HEK293 (cell line): ENCODE data around the gene LTO1.

ENCODE experiments used
- CTCF ChIA-PET: fragments of 350-600 bp; formaldehyde crosslinking; extraction: SDS; loops from one replicate; lab custom pipeline; 2021; ENCODE audit warnings: antibody characterized with exemption; lab: Yijun Ruan, JAX
- POLR2A ChIA-PET: fragments of 300-600 bp; formaldehyde crosslinking; extraction: SDS; loops from one replicate; lab custom pipeline; 2020; ENCODE audit warnings: antibody characterized with exemption, inconsistent platforms; lab: Yijun Ruan, JAX
- H3K27ac ChIP-seq: fragments of 200-500 bp; sonication (Bioruptor generic); 2 replicates; pipeline ENCODE4 v1.5.1; 2014; ENCODE audit warnings: low read depth, low read length, control low read depth, inconsistent platforms; ENCODE audit errors: extremely low read depth
- H3K36me3 ChIP-seq, 2 experiments: fragments of 200-500 bp in 1 of 2; sonication (Bioruptor generic) in 1 of 2; 1 replicate in 1 of 2; 2 replicates in 1 of 2; pipeline ENCODE4 v1.5.1; 2014 to 2017; ENCODE audit warnings: inconsistent platforms in 2 of 2, low read length in 2 of 2; ENCODE audit not compliant: control insufficient read depth in 2 of 2, insufficient read depth in 1 of 2
- H3K4me1 ChIP-seq: fragments of 200-500 bp; sonication (Bioruptor generic); 2 replicates; pipeline ENCODE4 v1.5.1; 2014; ENCODE audit warnings: mild to moderate bottlenecking, low read length, inconsistent platforms; ENCODE audit not compliant: control insufficient read depth, insufficient read depth
- H3K4me3 ChIP-seq: 2 replicates; pipeline ENCODE4 v1.5.1; 2011; ENCODE audit warnings: low read depth, mild to moderate bottlenecking, control low read depth, low read length, moderate library complexity
- H3K9me3 ChIP-seq: fragments of 200-500 bp; sonication (Bioruptor generic); 2 replicates; pipeline ENCODE4 v1.5.1; 2014; ENCODE audit warnings: low read depth, low read length, inconsistent platforms; ENCODE audit not compliant: control insufficient read depth, insufficient read depth
- EGR2 ChIP-seq: fragments of 450-650 bp; formaldehyde crosslinking; IDR thresholded peaks from 2 replicates; pipeline ENCODE4 v1.5.1; 2016; ENCODE audit warnings: low read depth, missing biosample characterization, missing genetic modification characterization
- ELK4 ChIP-seq: IDR thresholded peaks from 2 replicates; pipeline ENCODE4 v1.6.1; 2011; ENCODE audit warnings: mild to moderate bottlenecking, low read depth, low read length, borderline replicate concordance
- OSR2 ChIP-seq: fragments of 450-650 bp; formaldehyde crosslinking; IDR thresholded peaks from 2 replicates; pipeline ENCODE4 v1.5.1; 2016; ENCODE audit warnings: missing biosample characterization, missing genetic modification characterization
- SCRT1 ChIP-seq: fragments of 450-650 bp; formaldehyde crosslinking; IDR thresholded peaks from 2 replicates; pipeline ENCODE4 v1.5.1; 2016; ENCODE audit warnings: missing biosample characterization, missing genetic modification characterization, borderline replicate concordance
- ZNF23 ChIP-seq: fragments of 450-650 bp; formaldehyde crosslinking; IDR thresholded peaks from 2 replicates; pipeline ENCODE4 v1.5.1; 2016; ENCODE audit warnings: missing biosample characterization, missing genetic modification characterization, borderline replicate concordance
- ZNF239 ChIP-seq: fragments of 450-650 bp; formaldehyde crosslinking; IDR thresholded peaks from 2 replicates; pipeline ENCODE4 v1.5.1; 2016; ENCODE audit warnings: missing biosample characterization, missing genetic modification characterization
- ZNF302 ChIP-seq: fragments of 450-650 bp; formaldehyde crosslinking; IDR thresholded peaks from 2 replicates; pipeline ENCODE4 v1.5.1; 2016; ENCODE audit warnings: missing biosample characterization, missing genetic modification characterization, low read depth
- ZNF311 ChIP-seq: fragments of 450-650 bp; formaldehyde crosslinking; IDR thresholded peaks from 2 replicates; pipeline ENCODE4 v1.5.1; 2017; ENCODE audit warnings: missing biosample characterization, missing genetic modification characterization, borderline replicate concordance
- ZNF37A ChIP-seq: fragments of 450-650 bp; IDR thresholded peaks from 2 replicates; pipeline ENCODE4 v1.5.1; 2018; ENCODE audit warnings: missing biosample characterization, missing genetic modification characterization
- ZNF404 ChIP-seq: fragments of 450-650 bp; formaldehyde crosslinking; IDR thresholded peaks from 2 replicates; pipeline ENCODE4 v1.5.1; 2017; ENCODE audit warnings: missing biosample characterization, missing genetic modification characterization
- ZNF416 ChIP-seq: fragments of 450-650 bp; formaldehyde crosslinking; IDR thresholded peaks from 2 replicates; pipeline ENCODE4 v1.5.1; 2016; ENCODE audit warnings: missing biosample characterization, missing genetic modification characterization
- ZNF558 ChIP-seq: fragments of 450-650 bp; formaldehyde crosslinking; IDR thresholded peaks from 2 replicates; pipeline ENCODE4 v1.5.1; 2016; ENCODE audit warnings: missing biosample characterization, missing genetic modification characterization
- ZNF560 ChIP-seq: fragments of 450-650 bp; formaldehyde crosslinking; IDR thresholded peaks from 2 replicates; pipeline ENCODE4 v1.5.1; 2017; ENCODE audit warnings: missing biosample characterization, missing genetic modification characterization, borderline replicate concordance
- ZNF639 ChIP-seq: fragments of 450-650 bp; formaldehyde crosslinking; IDR thresholded peaks from 2 replicates; pipeline ENCODE4 v1.5.1; 2016; ENCODE audit warnings: missing biosample characterization, missing genetic modification characterization
- ZSCAN16 ChIP-seq: fragments of 450-650 bp; formaldehyde crosslinking; IDR thresholded peaks from 2 replicates; pipeline ENCODE4 v1.5.1; 2016; ENCODE audit warnings: missing biosample characterization, missing genetic modification characterization

LTO1 gene

GRCh38 chr11:69656536-69657455 is 18.4 kb downstream of the LTO1 start (continued):
- TF ChIP-seq OSR2 (tag by site-specific recombination), result no peak

GRCh38 chr11:69655479-69656428 is 19.4 kb downstream of the LTO1 start:
- POLR2A ChIA-PET, result interaction anchor here (0.6 to 1.9 kb wide), 2 partner anchors 15 to 17 kb away, joined by 6 to 8 read pairs; no protein-coding TSS in a partner anchor
- Histone ChIP-seq H3K9me3 (no peaks in the 10 kb centered on the region), H3K27ac (no peak overlapping the region), H3K4me1 (no peaks in the 10 kb centered on the region), H3K36me3 (peaks cover 5 to 26% of the 10 kb centered on the region in 2 experiments; a peak in 1 of 3 replicates), H3K4me3 (no peak overlapping the region)
- TF ChIP-seq ZNF239 (tag by site-specific recombination), result no peak
- no peak for TF ChIP-seq ZNF404 (tag by site-specific recombination)
- no peak for TF ChIP-seq EGR2
- TF ChIP-seq ZNF37A (tag by site-specific recombination), result no peak
- TF ChIP-seq ZNF302 (tag by site-specific recombination), result no peak
- no peak for TF ChIP-seq ZSCAN16 (tag by site-specific recombination)
- TF ChIP-seq ZNF558, result no peak
- TF ChIP-seq ZNF23 (tag by site-specific recombination), result no peak
- TF ChIP-seq ELK4, result no peak
- no peak for TF ChIP-seq ZNF311 (tag by site-specific recombination)
- TF ChIP-seq SCRT1 (tag by site-specific recombination), result no peak
- TF ChIP-seq ZNF639 (tag by site-specific recombination), result no peak
- CTCF ChIA-PET, result interaction anchor here (0.6 to 1.5 kb wide), 7 partner anchors 13 to 1002 kb away, joined by 3 to 6 read pairs (median 3); no protein-coding TSS in a partner anchor

GRCh38 chr11:69654660-69655478 is 20.3 kb downstream of the LTO1 start:
- ChIA-PET CTCF (interaction anchor here (0.6 to 1.4 kb wide), 5 partner anchors 12 to 1002 kb away, joined by 3 to 6 read pairs (median 3); no protein-coding TSS in a partner anchor), POLR2A (interaction anchor here (1.9 kb wide), 1 partner anchor 16 kb away, joined by 6 read pairs; no protein-coding TSS in a partner anchor)
- Histone ChIP-seq H3K36me3 (peaks cover 5 to 35% of the 10 kb centered on the region in 2 experiments; a peak in 1 of 3 replicates), H3K4me3 (no peak overlapping the region), H3K27ac (no peak overlapping the region), H3K4me1 (no peaks in the 10 kb centered on the region), H3K9me3 (no peaks in the 10 kb centered on the region)
- no peak for TF ChIP-seq ZNF416
- no peak for TF ChIP-seq ZNF560 (tag by site-specific recombination)
- TF ChIP-seq ELK4, result no peak
